ENCODE results near the gene TNFAIP8.

- no peak for TF ChIP-seq JUN (CRISPR knock-in tag; IDR thresholded peaks at IDR 0.05)
- no peak for TF ChIP-seq MYBL2 (CRISPR knock-in tag; IDR thresholded peaks at IDR 0.05)
- TF ChIP-seq CTCF (IDR thresholded peaks at IDR 0.05) = no peak
- TF ChIP-seq KAT7 (CRISPR knock-in tag; IDR thresholded peaks at IDR 0.05; ENCODE audit: borderline replicate concordance) = no peak
- TF ChIP-seq ZNF281 (CRISPR knock-in tag; IDR thresholded peaks at IDR 0.05) = no peak
- TF ChIP-seq TEAD4 (CRISPR knock-in tag; IDR thresholded peaks at IDR 0.05) = no peak
- no peak for TF ChIP-seq IRF1 (CRISPR knock-in tag; IDR thresholded peaks at IDR 0.05)
- TF ChIP-seq ZSCAN18 (CRISPR knock-in tag; IDR thresholded peaks at IDR 0.05) = no peak
Measured at GRCh38 chr5:119365847-119366539, 10.2 kb downstream of the TNFAIP8 start.

All from WTC11 (cell line).